ENCODE data around the gene HDAC4. TPM values are rescaled to one million over a fixed set of nuclear protein-coding genes. Genes with fewer than 3 reads are reported as not detected.

Gene HDAC4
- total and polyA plus RNA-seq, 8 donors = 1.7 to 98.8 (median 24.5) TPM

- 88 to 95% (median 92%) methylated on average over 22 to 31 of the region's 31 CpGs for WGBS, 5 donors
- Histone ChIP-seq H3K36me3 (peaks cover 0 to 34% (median 20%) of the 10 kb centered on the region in 4 donors), H3K27me3 (no peaks in the 10 kb centered on the region), H3K4me3 (no peak overlapping the region), H3K27ac (peak overlapping the region in 1 of 5 donors; percentile 18), H3K4me1 (peaks cover 0 to 14% (median 7%) of the 10 kb centered on the region in 4 donors), H3K9me3 (no peaks in the 10 kb centered on the region)
- no peak for TF ChIP-seq POLR2A (IDR thresholded peaks at IDR 0.05)
- no peak for TF ChIP-seq POLR2AphosphoS5 (IDR thresholded peaks at IDR 0.05)
- no peak for TF ChIP-seq EP300 (IDR thresholded peaks at IDR 0.05)
- TF ChIP-seq, protein P1, sequence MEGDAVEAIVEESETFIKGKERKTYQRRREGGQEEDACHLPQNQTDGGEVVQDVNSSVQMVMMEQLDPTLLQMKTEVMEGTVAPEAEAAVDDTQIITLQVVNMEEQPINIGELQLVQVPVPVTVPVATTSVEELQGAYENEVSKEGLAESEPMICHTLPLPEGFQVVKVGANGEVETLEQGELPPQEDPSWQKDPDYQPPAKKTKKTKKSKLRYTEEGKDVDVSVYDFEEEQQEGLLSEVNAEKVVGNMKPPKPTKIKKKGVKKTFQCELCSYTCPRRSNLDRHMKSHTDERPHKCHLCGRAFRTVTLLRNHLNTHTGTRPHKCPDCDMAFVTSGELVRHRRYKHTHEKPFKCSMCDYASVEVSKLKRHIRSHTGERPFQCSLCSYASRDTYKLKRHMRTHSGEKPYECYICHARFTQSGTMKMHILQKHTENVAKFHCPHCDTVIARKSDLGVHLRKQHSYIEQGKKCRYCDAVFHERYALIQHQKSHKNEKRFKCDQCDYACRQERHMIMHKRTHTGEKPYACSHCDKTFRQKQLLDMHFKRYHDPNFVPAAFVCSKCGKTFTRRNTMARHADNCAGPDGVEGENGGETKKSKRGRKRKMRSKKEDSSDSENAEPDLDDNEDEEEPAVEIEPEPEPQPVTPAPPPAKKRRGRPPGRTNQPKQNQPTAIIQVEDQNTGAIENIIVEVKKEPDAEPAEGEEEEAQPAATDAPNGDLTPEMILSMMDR (IDR thresholded peaks at IDR 0.05) = no peak
- intact Hi-C loops (cut with DNase I; ENCODE audit: low total_unique reads) = no loop called here
- DNase-seq = no peak
Observed at GRCh38 chr2:239375278-239376061, 25.4 kb downstream of the HDAC4 start.

GRCh38 chr2:239374896-239375277 is 25.9 kb downstream of the HDAC4 start:
- intact Hi-C loops (cut with DNase I; ENCODE audit: low total_unique reads) = no loop called here
- DNase-seq = no peak
- H3K27ac ChIP-seq = peak overlapping the region in 1 of 5 donors; percentile 18
- WGBS, 5 donors = 92 to 97% (median 96%) methylated on average over 10 to 13 of the region's 13 CpGs
- peaks cover 0 to 20% (median 7%) of the 10 kb centered on the region in 4 donors for H3K4me1 ChIP-seq
- H3K9me3 ChIP-seq = no peaks in the 10 kb centered on the region
- H3K27me3 ChIP-seq = no peaks in the 10 kb centered on the region
- TF ChIP-seq EP300 (IDR thresholded peaks at IDR 0.05) = no peak
- TF ChIP-seq POLR2A (IDR thresholded peaks at IDR 0.05) = no peak
- TF ChIP-seq, protein P1 (IDR thresholded peaks at IDR 0.05) = no peak
- TF ChIP-seq POLR2AphosphoS5 (IDR thresholded peaks at IDR 0.05) = no peak
- no peak overlapping the region for H3K4me3 ChIP-seq
- peaks cover 0 to 34% (median 22%) of the 10 kb centered on the region in 4 donors for H3K36me3 ChIP-seq

GRCh38 chr2:239372835-239373234 is 28.0 kb downstream of the HDAC4 start:
- Histone ChIP-seq H3K4me3 (no peak overlapping the region), H3K4me1 (peaks cover 0 to 17% (median 3%) of the 10 kb centered on the region in 4 donors), H3K27ac (no peak overlapping the region), H3K27me3 (no peaks in the 10 kb centered on the region), H3K9me3 (no peaks in the 10 kb centered on the region), H3K36me3 (peaks cover 0 to 29% (median 20%) of the 10 kb centered on the region in 4 donors)
- no peak for DNase-seq
- 90 to 97% (median 95%) methylated on average over 10 to 13 of the region's 13 CpGs for WGBS, 5 donors
- intact Hi-C loops (cut with DNase I; ENCODE audit: low total_unique reads) = no loop called here
- TF ChIP-seq POLR2AphosphoS5 (IDR thresholded peaks at IDR 0.05) (no peak), POLR2A (IDR thresholded peaks at IDR 0.05) (no peak), EP300 (IDR thresholded peaks at IDR 0.05) (no peak)
- TF ChIP-seq, protein P1 (IDR thresholded peaks at IDR 0.05) = no peak

DNA sequence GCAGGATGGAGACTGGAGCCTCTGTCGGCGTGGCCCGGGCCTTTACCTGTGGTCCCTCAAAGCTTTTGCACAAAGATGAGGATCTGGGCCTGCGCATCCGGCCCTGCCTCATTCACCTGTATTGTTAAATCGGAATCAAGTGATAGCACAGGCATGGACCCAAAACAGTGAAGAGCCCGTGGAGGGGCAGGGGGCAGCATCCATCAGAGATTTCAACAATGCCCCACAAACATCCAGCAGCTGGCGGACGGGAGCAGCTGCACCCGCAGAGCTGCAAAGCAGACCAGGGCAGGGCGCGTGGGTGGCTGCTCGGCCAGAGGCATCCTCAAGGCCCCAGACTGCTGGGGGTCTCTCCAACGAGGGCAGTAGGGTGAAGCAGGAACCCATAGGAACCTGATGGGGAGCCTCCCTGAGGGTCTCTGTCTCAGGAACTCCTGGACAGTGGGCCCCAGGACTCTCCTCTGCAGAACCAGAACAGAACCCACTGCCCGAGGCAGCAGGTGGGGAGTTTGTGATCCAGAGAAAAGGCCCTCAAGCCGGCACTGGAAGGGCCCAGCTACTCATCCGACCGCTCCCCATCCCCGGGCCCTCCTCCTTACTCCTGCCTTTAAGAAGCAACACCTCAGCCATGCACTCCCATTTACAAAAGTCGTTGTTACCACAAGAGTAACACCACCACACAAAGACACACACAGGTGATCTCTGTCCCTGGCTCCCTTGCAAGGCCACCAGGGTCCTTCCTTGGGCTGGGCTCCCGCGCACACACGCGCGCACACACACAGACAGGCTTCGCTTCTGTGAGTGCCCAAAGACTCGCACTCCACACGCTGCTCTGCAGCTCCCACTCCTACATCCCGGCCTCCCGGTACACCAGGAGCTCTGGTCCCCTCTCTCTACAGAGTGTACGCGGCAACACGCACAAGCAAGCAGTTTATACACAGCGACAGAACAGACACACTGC is 28.8 kb downstream of the HDAC4 start:
- Histone ChIP-seq H3K27me3 (no peaks in the 10 kb centered on the region), H3K27ac (no peak overlapping the region), H3K4me1 (peaks cover 0 to 17% (median 3%) of the 10 kb centered on the region in 4 donors), H3K36me3 (peaks cover 0 to 21% (median 16%) of the 10 kb centered on the region in 4 donors), H3K9me3 (no peaks in the 10 kb centered on the region), H3K4me3 (no peak overlapping the region)
- 94 to 97% (median 95%) methylated on average over 33 to 34 of the region's 34 CpGs for WGBS, 5 donors
- DNase-seq = no peak
- intact Hi-C loops (cut with DNase I; ENCODE audit: low total_unique reads) = no loop called here
- TF ChIP-seq EP300 (IDR thresholded peaks at IDR 0.05) (no peak), POLR2A (IDR thresholded peaks at IDR 0.05) (no peak), POLR2AphosphoS5 (IDR thresholded peaks at IDR 0.05) (no peak)
- TF ChIP-seq, protein P1 (IDR thresholded peaks at IDR 0.05) = no peak

Measured in stomach (tissue), 9 donors.